ENCODE data around the gene GNAS. TPM values are rescaled to one million over a fixed set of nuclear protein-coding genes. Genes with fewer than 3 reads are reported as not detected.

Gene GNAS
- total RNA-seq, 4 donors from 2014 or later: 281 to 822 (median 446) TPM

DNA sequence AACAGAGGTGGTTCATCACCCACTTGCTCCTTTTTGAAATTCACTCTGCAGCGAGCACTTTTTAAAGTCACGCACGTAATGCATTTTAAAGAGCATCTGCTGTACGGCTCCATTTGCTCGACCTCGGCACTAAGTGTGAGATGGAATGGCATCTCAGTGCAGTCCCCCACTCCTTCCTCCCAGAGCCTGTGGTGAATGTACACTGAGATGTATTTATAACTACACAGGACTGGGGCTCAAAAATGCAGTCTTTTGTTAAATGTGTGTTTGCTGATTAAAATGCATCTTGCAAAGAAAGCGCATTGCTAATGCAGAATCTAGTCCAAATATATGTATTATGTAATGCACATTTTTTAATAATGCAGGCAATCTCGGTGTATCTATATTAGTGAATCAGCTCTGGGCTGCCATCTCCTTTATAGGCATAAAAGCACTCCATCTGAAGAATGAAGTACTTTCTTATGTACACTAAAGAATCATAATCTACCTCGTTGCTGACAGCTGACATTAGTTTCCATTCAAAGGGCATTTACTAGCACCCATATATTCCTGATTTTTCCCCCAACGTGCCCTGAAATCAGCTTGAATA, 15.8 kb upstream of the GNAS start:
- Histone ChIP-seq H3K4me1 (no peaks in the 10 kb centered on the region), H3K27me3 (no peaks in the 10 kb centered on the region), H3K9me3 (no peaks in the 10 kb centered on the region), H3K36me3 (no peaks in the 10 kb centered on the region), H3K27ac (no peak overlapping the region), H3K4me3 (no peak overlapping the region)
- TF ChIP-seq POLR2A (IDR thresholded peaks at IDR 0.05): no peak
- TF ChIP-seq, protein P1, sequence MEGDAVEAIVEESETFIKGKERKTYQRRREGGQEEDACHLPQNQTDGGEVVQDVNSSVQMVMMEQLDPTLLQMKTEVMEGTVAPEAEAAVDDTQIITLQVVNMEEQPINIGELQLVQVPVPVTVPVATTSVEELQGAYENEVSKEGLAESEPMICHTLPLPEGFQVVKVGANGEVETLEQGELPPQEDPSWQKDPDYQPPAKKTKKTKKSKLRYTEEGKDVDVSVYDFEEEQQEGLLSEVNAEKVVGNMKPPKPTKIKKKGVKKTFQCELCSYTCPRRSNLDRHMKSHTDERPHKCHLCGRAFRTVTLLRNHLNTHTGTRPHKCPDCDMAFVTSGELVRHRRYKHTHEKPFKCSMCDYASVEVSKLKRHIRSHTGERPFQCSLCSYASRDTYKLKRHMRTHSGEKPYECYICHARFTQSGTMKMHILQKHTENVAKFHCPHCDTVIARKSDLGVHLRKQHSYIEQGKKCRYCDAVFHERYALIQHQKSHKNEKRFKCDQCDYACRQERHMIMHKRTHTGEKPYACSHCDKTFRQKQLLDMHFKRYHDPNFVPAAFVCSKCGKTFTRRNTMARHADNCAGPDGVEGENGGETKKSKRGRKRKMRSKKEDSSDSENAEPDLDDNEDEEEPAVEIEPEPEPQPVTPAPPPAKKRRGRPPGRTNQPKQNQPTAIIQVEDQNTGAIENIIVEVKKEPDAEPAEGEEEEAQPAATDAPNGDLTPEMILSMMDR (IDR thresholded peaks at IDR 0.05): no peak
- intact Hi-C loops (cut with DNase I; ENCODE audit: low total_unique reads): no loop called here
- no peak for DNase-seq

DNA sequence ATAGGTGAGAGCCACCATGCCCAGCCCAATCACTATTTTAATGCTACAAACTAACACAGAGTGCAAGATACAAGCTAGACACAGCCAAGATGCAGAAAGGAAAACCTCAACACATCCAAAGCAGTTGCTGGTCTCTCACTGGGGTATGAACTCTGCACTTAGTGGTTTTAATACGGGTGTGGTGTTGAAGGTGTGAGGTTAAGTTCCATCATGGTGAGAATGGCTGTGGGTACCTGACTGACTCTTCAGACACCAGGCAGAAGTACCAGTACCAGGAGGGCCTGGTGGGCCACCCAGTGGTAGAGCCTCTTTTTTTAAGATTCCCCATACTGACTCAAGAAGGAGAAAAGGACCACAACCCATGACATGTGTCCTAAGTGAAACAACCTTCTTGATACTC, 14.8 kb upstream of the GNAS start:
- Histone ChIP-seq H3K27ac (no peak overlapping the region), H3K27me3 (no peaks in the 10 kb centered on the region), H3K36me3 (no peaks in the 10 kb centered on the region), H3K9me3 (no peaks in the 10 kb centered on the region), H3K4me3 (no peak overlapping the region), H3K4me1 (no peaks in the 10 kb centered on the region)
- no peak for DNase-seq
- TF ChIP-seq POLR2A (IDR thresholded peaks at IDR 0.05): no peak
- TF ChIP-seq, protein P1 (IDR thresholded peaks at IDR 0.05): no peak
- intact Hi-C loops (cut with DNase I; ENCODE audit: low total_unique reads): no loop called here

DNA sequence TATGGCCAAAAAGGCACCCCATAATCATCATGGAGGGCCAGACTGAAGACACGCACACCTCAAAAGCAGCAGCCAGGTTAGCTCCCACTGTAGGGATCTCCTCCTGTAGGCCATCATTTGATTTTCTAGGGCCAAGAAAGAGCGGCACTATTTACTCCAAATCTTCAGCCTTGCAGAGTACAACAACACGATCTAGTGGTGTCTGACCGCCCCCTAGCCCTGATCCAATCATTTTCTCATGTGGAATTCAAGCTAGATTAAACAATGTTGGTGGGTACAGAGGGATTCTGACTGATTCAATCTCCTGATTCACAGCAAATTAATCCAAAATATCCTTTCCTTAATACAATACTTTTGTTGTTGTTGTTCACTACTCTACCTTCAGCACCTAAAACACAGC, 14.3 kb upstream of the GNAS start:
- no peaks in the 10 kb centered on the region for H3K27me3 ChIP-seq
- H3K4me3 ChIP-seq: no peak overlapping the region
- H3K9me3 ChIP-seq: no peaks in the 10 kb centered on the region
- intact Hi-C loops (cut with DNase I; ENCODE audit: low total_unique reads): no loop called here
- no peak for DNase-seq
- TF ChIP-seq, protein P1 (IDR thresholded peaks at IDR 0.05): no peak
- no peak for TF ChIP-seq POLR2A (IDR thresholded peaks at IDR 0.05)
- H3K4me1 ChIP-seq: no peaks in the 10 kb centered on the region
- no peaks in the 10 kb centered on the region for H3K36me3 ChIP-seq
- H3K27ac ChIP-seq: no peak overlapping the region

DNA sequence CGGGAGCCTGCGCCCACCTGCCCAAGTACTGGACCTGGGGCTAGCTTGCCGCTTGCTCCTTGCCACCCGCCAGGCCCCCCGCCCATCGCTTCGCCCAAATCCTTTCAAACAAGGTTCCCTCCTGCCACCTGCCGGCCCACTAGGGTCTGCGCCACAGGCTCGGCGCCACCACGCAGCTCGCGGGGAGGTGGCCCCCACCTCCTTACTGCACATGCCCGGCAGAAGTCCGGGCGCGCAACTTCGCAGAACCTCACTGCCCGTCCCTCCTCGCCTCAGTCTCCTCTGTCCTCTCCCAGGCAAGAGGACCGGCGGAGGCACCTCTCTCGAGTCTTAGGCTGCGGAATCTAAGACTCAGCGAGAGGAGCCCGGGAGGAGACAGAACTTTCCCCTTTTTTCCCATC, 13.0 kb upstream of the GNAS start:
- Histone ChIP-seq H3K27ac (no peak overlapping the region), H3K4me1 (no peaks in the 10 kb centered on the region), H3K36me3 (no peaks in the 10 kb centered on the region), H3K27me3 (no peaks in the 10 kb centered on the region), H3K4me3 (no peak overlapping the region), H3K9me3 (no peaks in the 10 kb centered on the region)
- no peak for DNase-seq
- TF ChIP-seq, protein P1 (IDR thresholded peaks at IDR 0.05): peak in 2 of 4 experiments; percentile 28 to 35
- TF ChIP-seq POLR2A (IDR thresholded peaks at IDR 0.05): no peak
- intact Hi-C loops (cut with DNase I; ENCODE audit: low total_unique reads): no loop called here

DNA sequence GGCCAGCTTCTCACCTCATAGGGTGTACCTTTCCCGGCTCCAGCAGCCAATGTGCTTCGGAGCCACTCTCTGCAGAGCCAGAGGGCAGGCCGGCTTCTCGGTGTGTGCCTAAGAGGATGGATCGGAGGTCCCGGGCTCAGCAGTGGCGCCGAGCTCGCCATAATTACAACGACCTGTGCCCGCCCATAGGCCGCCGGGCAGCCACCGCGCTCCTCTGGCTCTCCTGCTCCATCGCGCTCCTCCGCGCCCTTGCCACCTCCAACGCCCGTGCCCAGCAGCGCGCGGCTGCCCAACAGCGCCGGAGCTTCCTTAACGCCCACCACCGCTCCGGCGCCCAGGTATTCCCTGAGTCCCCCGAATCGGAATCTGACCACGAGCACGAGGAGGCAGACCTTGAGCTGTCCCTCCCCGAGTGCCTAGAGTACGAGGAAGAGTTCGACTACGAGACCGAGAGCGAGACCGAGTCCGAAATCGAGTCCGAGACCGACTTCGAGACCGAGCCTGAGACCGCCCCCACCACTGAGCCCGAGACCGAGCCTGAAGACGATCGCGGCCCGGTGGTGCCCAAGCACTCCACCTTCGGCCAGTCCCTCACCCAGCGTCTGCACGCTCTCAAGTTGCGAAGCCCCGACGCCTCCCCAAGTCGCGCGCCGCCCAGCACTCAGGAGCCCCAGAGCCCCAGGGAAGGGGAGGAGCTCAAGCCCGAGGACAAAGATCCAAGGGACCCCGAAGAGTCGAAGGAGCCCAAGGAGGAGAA, 12.3 kb upstream of the GNAS start:
- Histone ChIP-seq H3K27ac (no peak overlapping the region), H3K27me3 (no peaks in the 10 kb centered on the region), H3K4me3 (no peak overlapping the region), H3K9me3 (no peaks in the 10 kb centered on the region), H3K36me3 (no peaks in the 10 kb centered on the region), H3K4me1 (no peaks in the 10 kb centered on the region)
- no peak for DNase-seq
- TF ChIP-seq, protein P1 (IDR thresholded peaks at IDR 0.05): no peak
- TF ChIP-seq POLR2A (IDR thresholded peaks at IDR 0.05): no peak
- intact Hi-C loops (cut with DNase I; ENCODE audit: low total_unique reads): no loop called here
